Kidney glomerular epithelial cell (primary cell): ENCODE measurements around the gene SEPTIN14.
"Not testable (repeated sequence)": the region's sequence is repeated elsewhere in the genome, so short reads cannot be mapped to it uniquely, and the experiment has no call there.

Source experiments
- DNase-seq: peaks from one replicate; lab custom pipeline; 2025; lab: John Stamatoyannopoulos, UW

SEPTIN14 gene

GRCh38 chr7:55784151-55784550, 78.4 kb downstream of the SEPTIN14 start:
- DNase-seq, result no peak

DNA sequence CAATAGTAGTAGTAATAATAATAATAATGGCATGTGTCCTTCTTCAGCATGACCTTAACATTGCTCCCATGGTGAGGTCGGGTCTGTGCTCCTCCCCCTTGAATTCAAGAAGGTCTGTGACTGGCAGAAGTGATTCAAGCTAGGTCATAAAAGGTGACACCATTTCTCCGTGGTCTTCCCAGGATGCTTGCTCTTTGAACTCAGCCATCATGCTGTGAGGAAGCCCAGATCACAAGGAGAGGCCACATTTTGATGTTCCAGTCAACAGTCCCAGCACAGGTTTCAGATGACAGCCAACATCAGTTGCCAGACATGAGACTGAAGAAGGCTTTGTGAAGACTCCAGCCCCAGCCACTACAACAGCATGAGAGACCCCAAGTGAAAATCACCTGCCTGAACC, 83.9 kb downstream of the SEPTIN14 start:
- no peak for DNase-seq

DNA sequence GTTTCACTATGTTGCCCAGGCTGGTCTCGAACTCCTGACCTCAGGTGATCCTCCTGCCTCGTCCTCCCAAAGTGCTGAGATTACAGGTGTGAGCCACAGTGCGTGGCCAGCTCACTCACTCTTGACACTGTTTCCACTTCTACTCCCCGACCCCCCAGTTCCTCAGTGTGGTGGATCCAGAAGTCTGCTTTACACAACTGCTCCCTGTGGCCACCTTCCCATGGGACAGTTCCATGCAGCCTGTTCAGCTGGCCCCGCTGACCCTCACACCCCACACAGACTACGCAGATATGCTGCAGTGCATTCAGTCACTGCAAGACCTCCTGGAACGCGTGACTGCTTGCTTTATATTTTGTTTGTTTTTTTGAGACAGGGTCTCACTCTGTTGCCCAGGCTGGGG, 86.4 kb downstream of the SEPTIN14 start:
- no peak for DNase-seq

DNA sequence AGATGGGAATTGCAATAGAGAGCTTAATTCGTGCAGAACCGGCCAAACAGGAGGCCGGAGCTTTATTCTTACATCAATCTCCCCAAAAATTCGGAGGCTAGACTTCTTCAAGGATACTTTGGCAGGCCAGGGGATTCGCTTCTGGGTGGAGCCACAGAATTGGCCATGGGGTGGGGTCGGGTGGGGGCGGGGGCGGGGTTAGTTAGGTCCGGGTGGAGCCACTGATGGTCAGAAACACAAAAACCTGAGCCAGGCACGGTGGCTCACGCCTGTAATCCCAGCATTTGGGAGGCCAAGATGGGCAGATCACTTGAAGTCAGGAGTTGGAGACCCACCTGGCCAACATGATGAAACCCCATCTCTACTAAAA, 87.5 kb downstream of the SEPTIN14 start:
- DNase-seq, result no peak

GRCh38 chr7:55774327-55775050, 88.1 kb downstream of the SEPTIN14 start:
- DNase-seq, result no peak

DNA sequence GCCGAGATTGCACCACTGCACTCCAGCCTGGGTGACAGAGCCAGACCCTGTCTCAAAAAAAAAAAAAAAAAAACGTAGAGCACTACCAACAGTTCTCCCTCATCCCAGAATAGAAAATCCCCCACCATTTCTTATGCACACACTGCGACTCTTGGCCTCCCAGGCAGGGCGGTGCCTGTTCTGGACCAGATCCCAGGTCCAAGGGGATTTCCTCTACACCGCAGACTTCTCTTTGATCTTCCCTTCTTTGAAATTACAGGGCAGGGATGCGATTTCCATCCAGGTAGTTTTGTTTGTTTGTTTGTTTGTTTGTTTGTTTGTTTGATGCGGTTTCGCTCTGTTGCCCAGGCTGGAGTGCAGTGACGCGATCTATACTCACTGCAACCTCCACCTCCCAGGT, 91.8 kb downstream of the SEPTIN14 start:
- DNase-seq, result no peak

GRCh38 chr7:55753274-55753862, 109.2 kb downstream of the SEPTIN14 start:
- DNase-seq, result not testable (repeated sequence)

- not testable (repeated sequence) for DNase-seq
Measured at GRCh38 chr7:55744706-55745105, 117.8 kb downstream of the SEPTIN14 start.
